Nephron progenitor cell (in vitro differentiated cells): ENCODE measurements around the gene PRKCA.

Source experiments
- DNase-seq: peaks from one replicate; pipeline ENCODE4 v3.0.0; 2021
- H3K27ac Mint-ChIP-seq: 2 replicates; pipeline ENCODE4 v1.8.0; 2021; ENCODE audit warnings: mild to moderate bottlenecking, moderate library complexity, mixed read lengths
- H3K27me3 Mint-ChIP-seq: 2 replicates; pipeline ENCODE4 v1.8.0; 2021; ENCODE audit warnings: mild to moderate bottlenecking, low read depth, mixed read lengths; ENCODE audit not compliant: poor library complexity
- H3K36me3 Mint-ChIP-seq: 2 replicates; pipeline ENCODE4 v1.8.0; 2021; ENCODE audit warnings: low read depth, mixed read lengths
- H3K4me1 Mint-ChIP-seq: 2 replicates; pipeline ENCODE4 v1.8.0; 2021; ENCODE audit warnings: mixed read lengths
- H3K4me3 Mint-ChIP-seq: 2 replicates; pipeline ENCODE4 v1.8.0; 2021; ENCODE audit warnings: mild to moderate bottlenecking, moderate library complexity, mixed read lengths
- H3K9me3 Mint-ChIP-seq: 2 replicates; pipeline ENCODE4 v1.8.0; 2021; ENCODE audit warnings: mild to moderate bottlenecking, moderate library complexity, mixed read lengths
- CTCF ChIP-seq: fragments of 200-600 bp; sonication (generic); IDR thresholded peaks from 2 replicates; pipeline ENCODE4 v1.5.0; 2021; ENCODE audit warnings: antibody characterized with exemption

PRKCA gene

GRCh38 chr17:66542967-66543520, 240.6 kb downstream of the PRKCA start:
- Mint-ChIP-seq H3K27ac (no peak overlapping the region), H3K36me3 (peaks cover 20% of the 10 kb centered on the region), H3K4me3 (no peak overlapping the region), H3K4me1 (peaks cover 34% of the 10 kb centered on the region), H3K27me3 (no peaks in the 10 kb centered on the region), H3K9me3 (peaks cover 30% of the 10 kb centered on the region)
- TF ChIP-seq CTCF, result no peak
- DNase-seq, result no peak

DNA sequence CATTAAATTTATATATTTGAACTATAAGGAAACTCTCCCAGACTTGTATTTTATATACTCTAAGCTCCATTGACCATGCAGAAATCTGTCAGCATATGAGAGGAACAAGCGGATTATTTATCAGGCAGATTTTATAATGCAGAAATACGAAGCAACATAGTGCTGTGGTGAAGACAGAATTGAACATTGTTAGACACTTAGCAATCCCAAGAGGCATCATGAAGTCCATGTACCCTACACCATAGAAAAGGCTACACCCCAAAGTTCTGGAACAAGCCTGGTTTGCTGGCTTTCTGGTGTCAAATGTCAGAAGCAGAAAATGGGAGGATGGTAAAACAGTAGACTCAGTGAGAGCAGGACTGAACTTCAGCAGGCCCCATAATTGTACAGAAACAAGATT, 241.1 kb downstream of the PRKCA start:
- peaks cover 30% of the 10 kb centered on the region for H3K9me3 Mint-ChIP-seq
- H3K36me3 Mint-ChIP-seq, result peaks cover 20% of the 10 kb centered on the region
- DNase-seq, result no peak

DNA sequence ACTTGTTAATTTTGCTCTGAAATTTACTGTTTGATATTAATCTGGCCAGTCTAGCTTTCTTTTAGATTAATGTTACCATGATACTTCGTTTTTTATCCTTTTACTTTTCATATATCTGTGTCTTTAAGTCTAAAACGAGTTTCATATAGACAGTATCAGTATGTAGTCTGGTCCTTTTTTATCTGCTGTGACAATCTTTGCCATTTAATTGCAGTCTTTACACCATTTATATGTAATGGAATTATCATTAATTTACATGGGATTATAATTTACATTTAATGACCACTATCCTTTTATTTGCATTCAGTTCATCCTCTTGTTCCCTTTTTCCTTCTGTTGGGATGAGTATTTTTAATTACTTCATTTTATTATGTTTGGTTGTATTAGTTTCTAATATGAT, 243.5 kb downstream of the PRKCA start:
- H3K9me3 Mint-ChIP-seq, result peaks cover 30% of the 10 kb centered on the region
- TF ChIP-seq CTCF, result no peak
- DNase-seq, result no peak
- H3K27ac Mint-ChIP-seq, result no peak overlapping the region
- peaks cover 6% of the 10 kb centered on the region for H3K27me3 Mint-ChIP-seq
- no peak overlapping the region for H3K4me3 Mint-ChIP-seq
- H3K4me1 Mint-ChIP-seq, result peaks cover 44% of the 10 kb centered on the region
- peaks cover 20% of the 10 kb centered on the region for H3K36me3 Mint-ChIP-seq

More for the DNA sequence above, 241.1 kb downstream of the PRKCA start:
- no peak for TF ChIP-seq CTCF
- Mint-ChIP-seq H3K27me3 (no peaks in the 10 kb centered on the region), H3K27ac (no peak overlapping the region), H3K4me1 (peaks cover 39% of the 10 kb centered on the region), H3K4me3 (no peak overlapping the region)

GRCh38 chr17:66547151-66547865, 244.9 kb downstream of the PRKCA start:
- H3K27ac Mint-ChIP-seq, result no peak overlapping the region
- H3K27me3 Mint-ChIP-seq, result peaks cover 6% of the 10 kb centered on the region
- no peak overlapping the region for H3K4me3 Mint-ChIP-seq
- no peak for TF ChIP-seq CTCF
- H3K36me3 Mint-ChIP-seq, result peaks cover 21% of the 10 kb centered on the region
- H3K9me3 Mint-ChIP-seq, result peaks cover 28% of the 10 kb centered on the region
- peaks cover 33% of the 10 kb centered on the region for H3K4me1 Mint-ChIP-seq
- no peak for DNase-seq

DNA sequence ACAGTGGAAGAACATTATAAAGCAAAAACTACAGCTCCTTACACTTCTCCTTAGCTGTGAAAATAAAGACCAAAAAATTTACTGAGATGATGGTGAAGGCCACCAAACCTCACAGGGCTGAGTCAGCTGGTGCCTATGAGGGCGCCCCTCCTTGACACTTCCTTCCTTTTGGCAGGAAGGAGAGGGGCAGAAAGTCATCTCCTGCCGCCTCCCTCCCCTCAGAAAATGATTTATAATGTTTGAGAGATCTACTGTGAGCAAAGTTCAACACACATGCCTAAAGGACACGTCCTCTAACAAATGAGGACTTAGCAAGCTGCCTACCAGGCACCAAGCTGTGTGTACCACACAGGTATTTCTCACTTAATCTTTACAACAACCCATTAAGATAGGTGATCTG, 245.7 kb downstream of the PRKCA start:
- no peak overlapping the region for H3K4me3 Mint-ChIP-seq

More for the DNA sequence above, 245.7 kb downstream of the PRKCA start:
- no peak for TF ChIP-seq CTCF
- peaks cover 6% of the 10 kb centered on the region for H3K27me3 Mint-ChIP-seq
- peaks cover 32% of the 10 kb centered on the region for H3K4me1 Mint-ChIP-seq
- peaks cover 26% of the 10 kb centered on the region for H3K9me3 Mint-ChIP-seq
- H3K27ac Mint-ChIP-seq, result peak overlapping the region; percentile 52
- peaks cover 24% of the 10 kb centered on the region for H3K36me3 Mint-ChIP-seq
- no peak for DNase-seq
